H1 (cell line): ENCODE results near the gene RAB34. TPM values are rescaled to one million over a fixed set of nuclear protein-coding genes. Genes with fewer than 3 reads are reported as not detected.

Experiments
- CHD7 ChIP-seq: fragments of 300-600 bp; sonication (generic); IDR thresholded peaks from 2 replicates; pipeline ENCODE4 v1.7.1; 2012; ENCODE audit warnings: low read length, moderate library complexity, mild to moderate bottlenecking, inconsistent platforms; ENCODE audit not compliant: insufficient replicate concordance
- GABPA ChIP-seq: IDR thresholded peaks from 2 replicates; pipeline ENCODE4 v1.6.1; 2011; ENCODE audit warnings: mild to moderate bottlenecking, low read length, moderate library complexity, borderline replicate concordance; ENCODE audit not compliant: insufficient read depth
- MAX ChIP-seq: IDR thresholded peaks from 2 replicates; pipeline ENCODE4 v1.6.1; 2012; ENCODE audit warnings: inconsistent platforms
- NANOG ChIP-seq: IDR thresholded peaks from 2 replicates; pipeline ENCODE4 v1.6.1; 2011; ENCODE audit warnings: low read length, low read depth, mild to moderate bottlenecking, inconsistent platforms; ENCODE audit not compliant: insufficient read depth, poor library complexity, severe bottlenecking
- RBBP5 ChIP-seq: IDR thresholded peaks from 2 replicates; pipeline ENCODE4 v1.7.1; 2012; ENCODE audit warnings: low read depth, mild to moderate bottlenecking, inconsistent platforms, low read length, moderate library complexity, borderline replicate concordance
- RNF2 ChIP-seq: fragments of 200-900, 300-1000 bp; sonication (generic); IDR thresholded peaks from 2 replicates; pipeline ENCODE4 v1.7.1; 2016; ENCODE audit warnings: borderline replicate concordance, low read depth, mild to moderate bottlenecking, antibody characterized with exemption, low read length; ENCODE audit not compliant: poor library complexity, severe bottlenecking; ENCODE audit errors: missing control alignments
- RXRA ChIP-seq: IDR thresholded peaks from 2 replicates; pipeline ENCODE4 v1.6.1; 2011; ENCODE audit warnings: low read depth, mild to moderate bottlenecking, low read length, moderate library complexity; ENCODE audit not compliant: insufficient read depth
- SP4 ChIP-seq: IDR thresholded peaks from 2 replicates; pipeline ENCODE4 v1.6.1; 2012; ENCODE audit warnings: low read length, inconsistent platforms
- TAF1 ChIP-seq: IDR thresholded peaks from 2 replicates; pipeline ENCODE4 v1.6.1; 2011; ENCODE audit warnings: mild to moderate bottlenecking, low read depth, low read length
- polyA plus RNA-seq, 7 experiments: library from polyadenylated mRNA; depleted of rRNA in 3 of 7; stranded (reverse) in 5 of 7; unstranded in 2 of 7; fragments of >200 nt in 5 of 7; fragments of 200-250 nt in 2 of 7; gene quantifications; 1 replicate in 5 of 7; 2 replicates in 1 of 7; 4 replicates in 1 of 7; pipeline versions ENCODE4 v1.2.1 to v1.2.3, GENCODE V29; 2011 to 2013; ENCODE audit warnings: missing spikeins in 2 of 7, mixed read lengths in 2 of 7
- total RNA-seq: library from RNA; stranded (reverse); fragmentation: NEBNext Ultra II Directional; extraction: Animal tissue kit (Norgen Biotek cat#: 25700); gene quantifications from 2 replicates; pipeline ENCODE4 v1.2.1, GENCODE V29; 2021

The RAB34 gene
- total and polyA plus RNA-seq, 2 of the 8 experiments (the other 6 are each of a cell fraction or from before 2014, with no cell fraction given), result 237 to 305 TPM

- TF ChIP-seq RNF2 (no peak), NANOG (no peak), GABPA (no peak), TAF1 (peak; percentile 81), SP4 (no peak; the same call in 1 of the 2 replicates), MAX (no peak; the same call in 1 of the 2 replicates), RBBP5 (peak; percentile 77; the same call in 1 of the 2 replicates), CHD7 (no peak), RXRA (no peak)
Measured at GRCh38 chr17:28717578-28718332, at the start of gene RAB34 (continued).
